CD4-positive, alpha-beta T cell (primary cell): ENCODE results near the gene ADK. TPM values are rescaled to one million over a fixed set of nuclear protein-coding genes. Genes with fewer than 3 reads are reported as not detected.

Experiments
- ATAC-seq: fragments of 200-7000 bp; cut with Tn5 transposase; one replicate; pipeline ENCODE4 v1.10.0; 2022; ENCODE audit warnings: mild to moderate bottlenecking; ENCODE audit not compliant: poor library complexity
- CTCF ChIA-PET: fragments of 350-600 bp; sonication (Branson Sonifier 250); formaldehyde crosslinking; loops from one replicate; lab custom pipeline; 2021; ENCODE audit warnings: antibody characterized with exemption, inconsistent platforms; lab: Charles Lee
- POLR2A ChIA-PET: fragments of 350-600 bp; sonication (Branson Sonifier 250); formaldehyde crosslinking; loops from one replicate; lab custom pipeline; 2021; ENCODE audit warnings: antibody characterized with exemption, inconsistent platforms; lab: Charles Lee
- DNase-seq, 14 experiments: peaks; one replicate each; pipeline ENCODE4 v3.0.0-alpha.2; 2013 to 2020; ENCODE audit warnings: mixed read lengths in 2 of 14
- H3K27ac ChIP-seq, 2 donors: one replicate each; pipeline versions ENCODE4 v1.5.1 to v1.7.0; 2013; ENCODE audit warnings: low read length in 2 of 2, low read depth in 1 of 2, mild to moderate bottlenecking in 1 of 2
- H3K27me3 ChIP-seq, 2 experiments: 1 replicate in 1 of 2; 2 replicates in 1 of 2; pipeline versions ENCODE4 v1.6.1 to v1.7.0; 2013; ENCODE audit warnings: low read length in 2 of 2, control low read depth in 1 of 2, mild to moderate bottlenecking in 1 of 2, moderate library complexity in 1 of 2; ENCODE audit not compliant: insufficient read depth in 2 of 2, control insufficient read depth in 1 of 2
- H3K36me3 ChIP-seq: one replicate; pipeline ENCODE4 v1.6.1; 2013; ENCODE audit warnings: low read length, control low read depth; ENCODE audit not compliant: insufficient read depth
- H3K4me1 ChIP-seq: one replicate; pipeline ENCODE4 v1.6.1; 2013; ENCODE audit warnings: low read length, control low read depth; ENCODE audit not compliant: insufficient read depth
- H3K4me3 ChIP-seq: one replicate; pipeline ENCODE4 v1.5.1; 2013; ENCODE audit warnings: mild to moderate bottlenecking, low read length, moderate library complexity
- H3K9me3 ChIP-seq, 2 experiments: 1 replicate in 1 of 2; 2 replicates in 1 of 2; pipeline versions ENCODE4 v1.6.1 to v1.7.0; 2013; ENCODE audit warnings: low read length in 2 of 2, mild to moderate bottlenecking in 2 of 2, control low read depth in 1 of 2, moderate library complexity in 1 of 2; ENCODE audit not compliant: control insufficient read depth in 1 of 2, insufficient read depth in 1 of 2
- H3K27ac Mint-ChIP-seq: one replicate; pipeline ENCODE4 v1.8.0; 2020; ENCODE audit warnings: mixed read lengths
- H3K27me3 Mint-ChIP-seq: one replicate; pipeline ENCODE4 v1.8.0; 2021; ENCODE audit warnings: mixed read lengths
- H3K36me3 Mint-ChIP-seq: one replicate; pipeline ENCODE4 v1.8.0; 2021; ENCODE audit warnings: low read depth, mixed read lengths
- H3K4me1 Mint-ChIP-seq: one replicate; pipeline ENCODE4 v1.8.0; 2021; ENCODE audit warnings: low read depth, mixed read lengths
- H3K4me3 Mint-ChIP-seq: one replicate; pipeline ENCODE4 v1.8.0; 2020; ENCODE audit warnings: mild to moderate bottlenecking, mixed read lengths
- H3K9me3 Mint-ChIP-seq: one replicate; pipeline ENCODE4 v1.8.0; 2020; ENCODE audit warnings: mixed read lengths
- CTCF ChIP-seq: fragments of 200-600 bp; IDR thresholded peaks from one replicate; pipeline ENCODE4 v1.8.0; 2022; ENCODE audit warnings: antibody characterized with exemption, mild to moderate bottlenecking
- intact Hi-C, 2 experiments: fragments of 100-400 bp; cut with DNase I in 1 of 2; cut with micrococcal nuclease in 1 of 2; formaldehyde crosslinking; loops; one replicate each; pipeline versions ENCODE4 v1.15.1 to v1.9.0; 2023 to 2025; cut with DNase I, micrococcal nuclease
- total RNA-seq, 174 experiments: library from RNA in 2 of 174; stranded (reverse) in 2 of 174; gene quantifications; one replicate each; pipeline ENCODE4 v1.2.3 and lab custom pipeline; 2021 to 2026

The ADK gene
- total RNA-seq, 2 experiments from 2014 or later, result 15.3 to 17.6 TPM

- intact Hi-C loops, result no loop called here
- DNase-seq, result peak in 10 of 14 experiments; percentile 7 to 64 (median 14)
- CTCF ChIA-PET, result interaction anchor here (1.5 to 1.7 kb wide), 2 partner anchors 21 to 24 kb away, joined by 4 to 7 read pairs; no protein-coding TSS in a partner anchor
- Histone ChIP-seq H3K36me3 (no peaks in the 10 kb centered on the region), H3K27me3 (no peaks in the 10 kb centered on the region), H3K27ac (peak overlapping the region; percentile 25 to 81), H3K4me1 (peaks cover 20% of the 10 kb centered on the region), H3K9me3 (no peaks in the 10 kb centered on the region), H3K4me3 (peak overlapping the region; percentile 19)
- peak overlapping the region; percentile 32 for H3K4me3 Mint-ChIP-seq
- POLR2A ChIA-PET, result interaction anchor here (0.6 to 4.1 kb wide), 12 partner anchors 10 to 921 kb away, joined by 3 to 46 read pairs (median 4); partner anchors contain the start of genes ADK, AP3M1 and SAMD8
- peaks cover 3% of the 10 kb centered on the region for H3K36me3 Mint-ChIP-seq
- ATAC-seq, result peak; percentile 52
- peak overlapping the region; percentile 88 for H3K27ac Mint-ChIP-seq
- TF ChIP-seq CTCF, result no peak
- no peaks in the 10 kb centered on the region for H3K27me3 Mint-ChIP-seq
- peaks cover 70% of the 10 kb centered on the region for H3K4me1 Mint-ChIP-seq
- no peaks in the 10 kb centered on the region for H3K9me3 Mint-ChIP-seq
These were observed 39.0 kb downstream of the ADK start for GRCh38 chr10:74189999-74190421.

GRCh38 chr10:74190494-74190893, 39.5 kb downstream of the ADK start:
- Mint-ChIP-seq H3K9me3 (no peaks in the 10 kb centered on the region), H3K36me3 (no peaks in the 10 kb centered on the region), H3K27ac (peak overlapping the region; percentile 88), H3K4me1 (peaks cover 69% of the 10 kb centered on the region), H3K4me3 (peak overlapping the region; percentile 32), H3K27me3 (no peaks in the 10 kb centered on the region)
- Histone ChIP-seq H3K4me1 (peaks cover 20% of the 10 kb centered on the region), H3K4me3 (peak overlapping the region; percentile 19), H3K27ac (peak overlapping the region; percentile 25 to 81), H3K9me3 (no peaks in the 10 kb centered on the region), H3K27me3 (no peaks in the 10 kb centered on the region), H3K36me3 (no peaks in the 10 kb centered on the region)
- ATAC-seq, result no peak
- ChIA-PET POLR2A (interaction anchor here (0.6 to 4.1 kb wide), 11 partner anchors 11 to 920 kb away, joined by 3 to 46 read pairs (median 4); partner anchors contain the start of genes ADK, AP3M1 and SAMD8), CTCF (interaction anchor here (1.5 to 1.7 kb wide), 2 partner anchors 22 to 23 kb away, joined by 4 to 7 read pairs; no protein-coding TSS in a partner anchor)
- intact Hi-C loops, result no loop called here
- no peak for TF ChIP-seq CTCF
- DNase-seq, result no peak

GRCh38 chr10:74194545-74194944, 43.5 kb downstream of the ADK start:
- intact Hi-C loops, result loop anchor here in 1 of 2 experiments (1.0 kb wide), 2 partner anchors 18 to 43 kb away; partner anchors contain the start of gene ADK
- no peaks in the 10 kb centered on the region for H3K9me3 ChIP-seq
- H3K27me3 ChIP-seq, result no peaks in the 10 kb centered on the region
- H3K4me1 ChIP-seq, result peaks cover 20% of the 10 kb centered on the region
- Mint-ChIP-seq H3K9me3 (no peaks in the 10 kb centered on the region), H3K27me3 (no peaks in the 10 kb centered on the region), H3K36me3 (no peaks in the 10 kb centered on the region), H3K27ac (peak overlapping the region; percentile 8), H3K4me3 (peak overlapping the region; percentile 11), H3K4me1 (peaks cover 50% of the 10 kb centered on the region)
- H3K27ac ChIP-seq, result no peak overlapping the region
- H3K36me3 ChIP-seq, result no peaks in the 10 kb centered on the region
- peak; percentile 96 for ATAC-seq
- ChIA-PET CTCF (interaction anchor here (1.4 kb wide), 1 partner anchor 19 kb away, joined by 3 read pairs; no protein-coding TSS in a partner anchor), POLR2A (interaction anchor here (0.6 kb wide), 1 partner anchor 32 kb away, joined by 3 read pairs; no protein-coding TSS in a partner anchor)
- no peak overlapping the region for H3K4me3 ChIP-seq
- TF ChIP-seq CTCF, result no peak
- peak in 3 of 14 experiments; percentile 63 to 69 (median 67) for DNase-seq
